BJ (cell line): Measurements from ENCODE around the gene GAREM2. TPM values are rescaled to one million over a fixed set of nuclear protein-coding genes. Genes with fewer than 3 reads are reported as not detected.

Experiments used
- CTCF ChIA-PET: fragments of 350-600 bp; formaldehyde crosslinking; extraction: SDS; loops from one replicate; lab custom pipeline; 2021; ENCODE audit warnings: antibody characterized with exemption, inconsistent platforms; lab: Yijun Ruan, JAX
- POLR2A ChIA-PET: fragments of 300-600 bp; sonication (Branson Sonifier 250); formaldehyde crosslinking; extraction: SDS; loops from one replicate; lab custom pipeline; 2021; ENCODE audit warnings: antibody characterized with exemption; lab: Charles Lee
- DNase-seq: peaks from one replicate; pipeline ENCODE4 v3.0.0-alpha.2; 2011; ENCODE audit warnings: low read depth
- H3K27me3 ChIP-seq: 2 replicates; pipeline ENCODE4 v1.6.0; 2011; ENCODE audit warnings: low read length; ENCODE audit not compliant: control insufficient read depth, insufficient read depth
- H3K36me3 ChIP-seq: 2 replicates; pipeline ENCODE4 v1.5.1; 2011; ENCODE audit warnings: low read length; ENCODE audit not compliant: control insufficient read depth, insufficient read depth
- H3K4me3 ChIP-seq: 2 replicates; pipeline ENCODE4 v1.5.1; 2011; ENCODE audit warnings: low read depth, mild to moderate bottlenecking, control low read depth, low read length
- polyA minus RNA-seq: library from RNA; depleted of rRNA, polyadenylated mRNA; stranded (reverse); fragments of >200 nt; gene quantifications from 2 replicates; pipeline ENCODE4 v1.2.3, GENCODE V29; 2011; rRNA and poly(A)+ RNA removed
- polyA plus RNA-seq: library from polyadenylated mRNA; depleted of rRNA; stranded (reverse); fragments of >200 nt; gene quantifications from 2 replicates; pipeline ENCODE4 v1.2.3, GENCODE V29; 2011; rRNA removed
- TF ChIP-seq, protein P1 (sequence below): IDR thresholded peaks from 2 replicates; pipeline ENCODE4 v1.5.1; 2011; ENCODE audit warnings: low read depth, mild to moderate bottlenecking, control low read depth, inconsistent platforms, low read length, moderate library complexity; ENCODE audit not compliant: insufficient read depth

Gene GAREM2
- polyA plus RNA-seq (1.3 and 2.3 TPM in 2 replicates), polyA minus RNA-seq (1.3 and 1.7 TPM in 2 replicates)

GRCh38 chr2:26172871-26173775, at the start of gene GAREM2:
GAREM2 (plus strand) TSS chr2:26173088; CDS start chr2:26173221, 133 bp downstream.
- Histone ChIP-seq H3K27me3 (peaks cover 19% of the 10 kb centered on the region), H3K36me3 (no peaks in the 10 kb centered on the region), H3K4me3 (peak within 1 kb of the TSS; percentile 29)
- no peak for DNase-seq
- ChIA-PET CTCF (interaction anchor here (2.0 kb wide), 1 partner anchor 12 kb away, joined by 4 read pairs; no protein-coding TSS in a partner anchor), POLR2A (no interaction called here)
- TF ChIP-seq, protein P1, sequence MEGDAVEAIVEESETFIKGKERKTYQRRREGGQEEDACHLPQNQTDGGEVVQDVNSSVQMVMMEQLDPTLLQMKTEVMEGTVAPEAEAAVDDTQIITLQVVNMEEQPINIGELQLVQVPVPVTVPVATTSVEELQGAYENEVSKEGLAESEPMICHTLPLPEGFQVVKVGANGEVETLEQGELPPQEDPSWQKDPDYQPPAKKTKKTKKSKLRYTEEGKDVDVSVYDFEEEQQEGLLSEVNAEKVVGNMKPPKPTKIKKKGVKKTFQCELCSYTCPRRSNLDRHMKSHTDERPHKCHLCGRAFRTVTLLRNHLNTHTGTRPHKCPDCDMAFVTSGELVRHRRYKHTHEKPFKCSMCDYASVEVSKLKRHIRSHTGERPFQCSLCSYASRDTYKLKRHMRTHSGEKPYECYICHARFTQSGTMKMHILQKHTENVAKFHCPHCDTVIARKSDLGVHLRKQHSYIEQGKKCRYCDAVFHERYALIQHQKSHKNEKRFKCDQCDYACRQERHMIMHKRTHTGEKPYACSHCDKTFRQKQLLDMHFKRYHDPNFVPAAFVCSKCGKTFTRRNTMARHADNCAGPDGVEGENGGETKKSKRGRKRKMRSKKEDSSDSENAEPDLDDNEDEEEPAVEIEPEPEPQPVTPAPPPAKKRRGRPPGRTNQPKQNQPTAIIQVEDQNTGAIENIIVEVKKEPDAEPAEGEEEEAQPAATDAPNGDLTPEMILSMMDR, result no peak

GRCh38 chr2:26123426-26123825, 49.5 kb upstream of the GAREM2 start:
- Histone ChIP-seq H3K27me3 (no peaks in the 10 kb centered on the region), H3K4me3 (no peak overlapping the region), H3K36me3 (peaks cover 2% of the 10 kb centered on the region; the same call in 1 of the 2 replicates)
- no peak for DNase-seq
- POLR2A ChIA-PET, result no interaction called here
- TF ChIP-seq, protein P1, result no peak
- CTCF ChIA-PET, result no interaction called here

DNA sequence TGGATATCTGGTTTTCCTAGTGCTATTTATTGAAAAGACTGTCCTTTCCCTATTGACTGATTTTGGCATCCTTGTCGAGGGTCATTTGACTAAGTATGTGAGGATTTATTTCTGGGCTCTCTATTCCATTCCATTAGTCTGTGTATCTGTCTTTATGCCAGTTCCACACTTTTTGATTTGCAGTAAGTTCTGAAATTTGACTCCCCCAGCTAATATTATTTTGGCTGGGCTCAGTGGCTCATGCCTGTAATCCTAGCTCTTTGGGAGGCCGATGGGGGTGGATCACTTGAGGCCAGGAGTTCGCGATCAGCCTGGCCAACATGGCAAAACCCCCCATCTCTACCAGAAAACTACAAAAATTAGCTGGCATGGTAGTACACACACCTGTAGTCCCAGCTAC, 46.8 kb upstream of the GAREM2 start:
- ChIA-PET POLR2A (no interaction called here), CTCF (no interaction called here)
- DNase-seq, result no peak
- Histone ChIP-seq H3K4me3 (no peak overlapping the region), H3K27me3 (no peaks in the 10 kb centered on the region), H3K36me3 (peaks cover 2% of the 10 kb centered on the region; the same call in 1 of the 2 replicates)
- TF ChIP-seq, protein P1, result no peak

- H3K4me3 ChIP-seq, result no peak overlapping the region
- ChIA-PET POLR2A (no interaction called here), CTCF (interaction anchor here (1.1 kb wide), 1 partner anchor 18 kb away, joined by 3 read pairs; no protein-coding TSS in a partner anchor)
- no peaks in the 10 kb centered on the region for H3K27me3 ChIP-seq
- DNase-seq, result no peak
- TF ChIP-seq, protein P1, result no peak
- H3K36me3 ChIP-seq, result peaks cover 4% of the 10 kb centered on the region
Measured at GRCh38 chr2:26128176-26128575, 44.7 kb upstream of the GAREM2 start.

GRCh38 chr2:26130763-26131162, 42.1 kb upstream of the GAREM2 start:
- Histone ChIP-seq H3K27me3 (no peaks in the 10 kb centered on the region), H3K36me3 (peaks cover 6% of the 10 kb centered on the region), H3K4me3 (no peak overlapping the region)
- ChIA-PET CTCF (no interaction called here), POLR2A (no interaction called here)
- TF ChIP-seq, protein P1, result no peak
- no peak for DNase-seq
